Suprapubic skin (tissue), 4 donors: ENCODE measurements around the gene ROPN1L.

Experiments used
- EP300 ChIP-seq: sonication (generic); formaldehyde crosslinking; IDR thresholded peaks from one replicate; pipeline ENCODE4 v1.6.1; 2017; ENCODE audit warnings: antibody characterized with exemption
- POLR2AphosphoS5 ChIP-seq, 3 donors: sonication (generic); formaldehyde crosslinking; IDR thresholded peaks; one replicate each; pipeline ENCODE4 v1.6.1; 2017; ENCODE audit warnings: antibody characterized with exemption in 3 of 3

DNA sequence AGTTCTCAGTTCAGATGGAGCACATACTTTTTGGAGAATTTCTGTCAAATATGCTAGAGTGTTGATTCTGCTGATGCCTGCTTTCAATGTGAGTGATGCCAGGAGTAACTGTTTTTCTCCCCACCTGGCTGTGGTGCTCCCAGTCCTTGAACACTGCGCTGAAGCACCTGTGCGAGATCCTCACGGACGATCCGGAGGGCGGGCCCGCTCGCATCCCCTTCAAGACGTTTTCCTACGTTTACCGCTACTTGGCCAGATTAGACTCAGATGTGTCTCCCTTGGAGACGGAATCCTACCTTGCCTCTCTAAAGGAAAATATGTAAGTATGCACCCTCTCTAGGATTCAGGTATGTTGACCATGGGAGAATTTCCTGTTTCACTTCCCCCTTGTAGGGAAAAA, 19.4 kb downstream of the ROPN1L start:
- no peak for TF ChIP-seq EP300
- no peak for TF ChIP-seq POLR2AphosphoS5 (IDR thresholded peaks at IDR 0.05)
